HG03066 (cell line): ENCODE results near the gene PKNOX2.

Experiments
- ATAC-seq: cut with Tn5 transposase; IDR thresholded peaks from one replicate; pipeline ENCODE4 v1.9.1; 2021; ENCODE audit warnings: low read depth; ENCODE audit not compliant: unreplicated experiment

PKNOX2 gene, protein sequence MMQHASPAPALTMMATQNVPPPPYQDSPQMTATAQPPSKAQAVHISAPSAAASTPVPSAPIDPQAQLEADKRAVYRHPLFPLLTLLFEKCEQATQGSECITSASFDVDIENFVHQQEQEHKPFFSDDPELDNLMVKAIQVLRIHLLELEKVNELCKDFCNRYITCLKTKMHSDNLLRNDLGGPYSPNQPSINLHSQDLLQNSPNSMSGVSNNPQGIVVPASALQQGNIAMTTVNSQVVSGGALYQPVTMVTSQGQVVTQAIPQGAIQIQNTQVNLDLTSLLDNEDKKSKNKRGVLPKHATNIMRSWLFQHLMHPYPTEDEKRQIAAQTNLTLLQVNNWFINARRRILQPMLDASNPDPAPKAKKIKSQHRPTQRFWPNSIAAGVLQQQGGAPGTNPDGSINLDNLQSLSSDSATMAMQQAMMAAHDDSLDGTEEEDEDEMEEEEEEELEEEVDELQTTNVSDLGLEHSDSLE

GRCh38 chr11:125164422-125165110, at the start of gene PKNOX2:
PKNOX2 (plus strand) TSS chr11:125164751; CDS start chr11:125351306, 186,555 bp downstream.
- no peak for ATAC-seq

DNA sequence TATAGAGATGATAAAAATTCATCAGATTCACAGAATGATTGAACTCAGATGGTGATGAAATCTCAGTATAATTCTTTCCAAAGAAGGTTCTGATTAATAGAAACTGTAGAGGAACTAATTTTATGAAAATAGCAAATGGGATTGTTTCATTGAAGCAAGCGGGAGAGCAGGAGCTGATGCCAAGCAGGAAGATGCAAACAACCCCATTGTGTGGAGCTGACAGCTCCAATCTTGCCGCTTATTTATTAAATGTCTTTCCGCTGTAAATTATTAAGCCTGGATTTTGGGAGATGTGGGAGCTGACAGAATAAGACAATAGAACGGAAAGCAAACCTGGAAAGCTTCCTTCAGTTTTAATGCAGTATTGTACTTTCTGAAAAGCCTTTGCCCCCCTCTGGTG, 47.1 kb upstream of the PKNOX2 start:
- ATAC-seq, result no peak

GRCh38 chr11:125123194-125123946, 41.2 kb upstream of the PKNOX2 start:
- no peak for ATAC-seq

DNA sequence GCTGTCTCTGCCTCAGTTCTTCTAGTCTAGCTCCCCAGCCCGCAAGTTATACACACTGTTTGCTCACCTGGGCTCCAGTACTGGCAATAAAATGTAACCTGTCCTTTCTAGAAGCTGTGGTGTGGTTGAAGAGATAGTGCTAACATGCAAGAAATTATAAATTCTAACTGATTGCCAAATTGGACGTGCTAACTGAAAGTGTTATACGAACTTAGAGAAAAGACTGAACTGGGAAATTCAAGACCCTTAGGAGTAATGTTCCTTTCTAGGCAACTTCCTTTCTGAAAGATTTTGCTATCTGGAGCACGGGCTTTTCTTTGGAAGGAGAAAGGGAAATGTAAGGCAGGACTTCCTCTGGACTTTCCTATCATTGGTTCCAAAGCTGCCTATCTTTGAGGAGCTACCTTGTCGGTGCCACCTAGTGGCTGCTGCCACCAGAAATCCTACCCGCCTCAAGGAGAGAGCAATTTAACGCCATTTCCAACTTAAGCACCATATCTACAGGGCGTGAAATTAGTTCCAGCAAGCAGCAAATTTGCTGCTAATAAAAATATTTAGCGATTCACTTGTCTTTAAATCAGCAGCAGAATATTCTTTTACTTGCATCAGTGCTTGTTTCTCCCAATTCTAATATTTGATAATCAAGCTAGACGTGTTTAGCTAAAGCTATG, 40.5 kb upstream of the PKNOX2 start:
- peak; percentile 94 for ATAC-seq

DNA sequence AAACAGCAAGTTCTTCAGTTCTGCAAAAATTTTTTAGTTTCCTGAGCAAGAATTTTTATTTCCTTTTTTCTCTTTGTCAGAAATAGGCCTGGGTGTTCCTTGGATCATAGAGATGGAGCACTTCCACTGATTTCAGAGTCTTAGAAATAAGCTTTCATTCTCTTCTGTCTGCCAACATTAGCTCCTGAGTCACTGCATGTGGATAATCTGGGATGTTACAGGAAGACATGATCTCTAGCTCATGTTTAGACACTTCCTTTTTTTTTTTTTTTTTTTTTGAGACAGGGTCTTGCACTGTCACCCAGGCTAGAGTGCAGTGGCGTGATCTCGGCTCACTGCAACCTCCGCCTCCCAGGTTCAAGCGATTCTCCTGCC, 39.9 kb upstream of the PKNOX2 start:
- no peak for ATAC-seq

- no peak for ATAC-seq
These were observed 36.1 kb upstream of the PKNOX2 start for GRCh38 chr11:125128450-125128849.

DNA sequence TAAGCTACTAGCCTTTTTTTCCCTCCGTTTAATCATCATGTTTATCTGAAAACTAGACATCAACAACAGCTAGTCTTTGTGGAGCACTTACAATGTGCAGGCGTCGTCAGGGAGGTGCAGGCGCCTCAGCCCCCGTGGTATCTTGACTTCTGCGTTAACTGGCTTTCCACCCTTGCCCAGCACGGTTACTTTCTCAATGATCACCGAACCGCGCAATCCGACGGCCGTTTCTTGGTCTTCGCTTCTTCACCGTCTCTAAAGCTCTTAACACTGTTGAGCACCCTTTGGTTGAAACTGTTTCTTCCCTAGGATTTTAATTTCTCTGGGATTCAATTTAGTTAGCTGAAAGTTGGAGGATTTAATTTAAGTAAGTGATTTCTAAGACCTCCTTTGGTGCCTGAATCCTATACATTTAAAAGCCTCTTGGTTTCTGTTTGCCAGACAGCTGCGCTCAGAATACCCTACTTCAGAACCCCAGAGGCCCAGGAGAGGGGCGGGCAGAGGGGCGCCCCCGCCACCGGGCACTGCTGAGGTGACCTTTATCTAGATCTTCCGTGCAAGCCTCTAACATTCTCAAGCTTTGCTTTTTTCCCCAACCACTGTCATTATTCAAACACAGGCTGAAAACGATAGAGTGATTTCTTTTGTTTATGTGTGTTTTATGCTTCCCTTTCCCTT, 35.1 kb upstream of the PKNOX2 start:
- ATAC-seq, result no peak

DNA sequence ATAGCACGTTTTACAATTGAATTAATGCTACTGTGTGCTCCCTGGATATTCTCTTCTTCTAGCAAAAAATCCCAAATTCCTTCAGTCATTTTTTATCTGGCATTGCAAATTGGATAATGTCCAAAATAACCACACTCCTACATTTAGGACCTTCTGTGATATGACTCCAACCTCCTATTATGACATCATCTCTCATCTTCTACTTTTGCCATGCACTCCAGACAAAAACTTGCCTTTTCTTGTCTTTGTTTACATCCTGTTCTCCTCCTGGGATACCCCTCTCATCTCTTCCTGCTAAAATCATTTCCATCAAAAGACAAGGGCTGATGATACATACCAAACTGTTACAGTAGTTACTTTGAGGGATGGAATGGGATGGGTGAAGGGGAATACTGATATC, 32.5 kb upstream of the PKNOX2 start:
- no peak for ATAC-seq

- ATAC-seq, result no peak
These were observed 32.0 kb upstream of the PKNOX2 start for GRCh38 chr11:125132596-125132995.

DNA sequence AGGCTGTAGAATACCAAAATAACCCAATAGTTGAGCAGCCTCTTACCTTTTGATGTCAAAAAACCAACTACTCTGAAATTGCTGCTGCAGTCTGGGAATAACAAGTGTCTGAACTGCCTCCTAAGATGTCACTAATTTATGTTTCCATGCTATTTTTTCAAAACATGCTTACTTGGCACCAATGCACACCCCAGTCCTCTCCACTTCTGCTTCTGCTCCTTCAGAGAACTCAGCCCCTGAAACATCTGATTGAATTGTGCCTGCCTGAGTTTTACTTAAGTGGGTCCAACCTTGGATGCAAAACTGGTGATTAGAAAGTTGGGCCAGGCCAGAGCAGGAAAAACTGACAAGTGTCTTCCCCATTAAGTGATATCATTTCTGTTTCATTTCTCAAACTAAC, 28.6 kb upstream of the PKNOX2 start:
- no peak for ATAC-seq

GRCh38 chr11:125138966-125139365, 25.6 kb upstream of the PKNOX2 start:
- no peak for ATAC-seq

GRCh38 chr11:125139778-125140177, 24.8 kb upstream of the PKNOX2 start:
- no peak for ATAC-seq

- ATAC-seq, result no peak
These were observed 24.3 kb upstream of the PKNOX2 start for GRCh38 chr11:125140233-125140632.

DNA sequence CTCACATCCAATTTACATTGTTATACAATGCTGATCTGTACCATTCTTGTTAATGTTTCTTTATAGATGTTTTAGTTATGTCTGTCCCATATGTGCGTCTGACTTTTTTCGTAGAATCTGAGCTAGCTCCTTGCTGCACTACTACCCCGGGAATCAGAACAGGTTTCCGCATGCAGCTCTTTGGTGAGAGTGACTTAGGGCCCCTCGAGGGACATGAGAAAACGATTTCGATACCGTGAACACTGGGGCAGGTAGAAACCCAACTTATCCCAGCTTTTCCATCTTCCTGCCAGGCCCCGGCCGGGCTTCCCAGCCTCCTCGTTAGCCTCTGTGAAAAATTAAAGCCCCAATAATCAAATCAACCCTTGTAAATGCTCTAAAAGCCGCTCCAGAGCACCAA, 23.4 kb upstream of the PKNOX2 start:
- ATAC-seq, result no peak

GRCh38 chr11:125141686-125142535, 22.6 kb upstream of the PKNOX2 start:
- ATAC-seq, result peak; percentile 91

- no peak for ATAC-seq
These were observed 18.3 kb upstream of the PKNOX2 start for GRCh38 chr11:125146232-125146631.

GRCh38 chr11:125147280-125147679, 17.3 kb upstream of the PKNOX2 start:
- no peak for ATAC-seq

DNA sequence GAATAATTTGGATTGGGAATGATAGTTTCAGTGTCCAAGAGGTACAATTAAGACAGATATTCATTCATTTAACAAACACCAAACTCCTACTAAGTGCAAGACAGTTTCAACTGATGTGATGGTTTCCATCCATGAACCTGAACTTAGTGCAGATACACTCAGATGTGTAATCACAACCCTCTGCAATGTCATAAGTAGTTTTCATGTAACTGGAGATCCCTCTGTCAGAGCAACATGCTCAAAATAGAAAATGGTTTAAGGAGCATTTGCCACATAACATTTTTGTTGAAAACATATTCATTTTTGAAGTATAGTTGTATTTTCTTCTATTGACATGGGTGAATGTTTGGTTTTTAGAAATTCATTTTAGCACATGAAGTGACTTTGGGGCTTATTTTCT, 16.5 kb upstream of the PKNOX2 start:
- ATAC-seq, result no peak

GRCh38 chr11:125148743-125149142, 15.8 kb upstream of the PKNOX2 start:
- ATAC-seq, result no peak
